HG03521 (cell line): ENCODE results near the gene PTPN14.
"Not testable (repeated sequence)": the region's sequence is repeated elsewhere in the genome, so short reads cannot be mapped to it uniquely, and the experiment has no call there.

ENCODE experiments used
- ATAC-seq: cut with Tn5 transposase; IDR thresholded peaks from one replicate; pipeline ENCODE4 v1.9.1; 2021; ENCODE audit warnings: mild to moderate bottlenecking, moderate library complexity; ENCODE audit not compliant: unreplicated experiment

PTPN14 gene

DNA sequence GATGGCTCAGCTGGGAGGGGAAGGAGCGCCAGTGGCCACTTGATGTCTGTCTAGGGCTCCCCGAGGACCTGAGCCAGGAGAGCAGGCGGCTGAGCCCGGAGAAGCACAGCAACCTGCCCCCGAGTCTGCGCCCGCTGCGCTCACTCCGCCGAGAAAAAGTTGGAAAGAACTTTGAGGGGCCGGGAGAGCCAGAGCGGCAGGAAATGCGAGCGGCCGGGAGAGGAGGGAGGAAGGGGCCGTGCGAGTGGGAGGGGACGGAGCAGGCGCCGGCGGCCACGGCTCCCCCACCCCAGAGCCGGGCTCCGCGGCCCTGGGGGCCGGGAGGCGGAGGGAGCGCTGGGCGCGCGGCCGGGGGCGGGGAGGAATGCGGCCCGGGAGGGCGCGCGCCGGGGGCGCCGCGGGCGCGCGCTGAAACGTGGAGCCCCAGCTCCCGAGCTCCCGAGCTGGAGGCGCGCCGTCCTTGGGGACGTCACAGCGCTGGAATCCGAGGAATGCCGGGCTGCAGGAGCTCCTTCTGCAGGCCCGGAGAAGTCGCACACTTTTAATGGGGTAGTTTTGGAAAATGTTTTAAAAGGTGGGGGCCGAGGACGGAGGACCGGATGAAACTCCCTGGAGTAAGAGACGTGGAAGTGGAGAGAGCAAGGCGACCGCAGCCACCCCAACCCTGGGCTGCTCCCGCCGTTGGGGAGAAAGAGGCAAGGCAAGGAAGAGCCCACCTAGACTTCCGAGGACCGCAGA lies at the start of gene PTPN14:
PTPN14 (minus strand) TSS at position 167 of the 738 bp plus-strand sequence. CDS start 86,799 bp downstream, outside the sequence.
- peak; percentile 43 for ATAC-seq

DNA sequence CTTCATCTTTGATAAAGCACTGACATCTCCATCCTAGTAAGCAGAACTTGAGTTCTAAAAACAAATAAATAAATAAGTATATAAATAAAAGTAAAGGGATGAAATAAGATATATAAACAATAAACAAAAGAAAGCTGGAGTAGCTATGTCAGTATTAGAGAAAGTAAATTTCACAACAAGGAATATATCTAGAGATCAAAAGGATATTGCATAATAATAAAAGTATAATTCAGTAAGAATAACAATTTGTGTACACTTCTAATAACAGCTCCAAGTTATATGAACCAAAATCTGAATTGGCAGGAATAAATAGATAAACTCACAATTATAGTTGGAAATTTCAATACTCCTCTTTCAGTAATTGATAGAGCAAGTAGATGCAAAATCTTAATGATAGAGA lies 41.8 kb upstream of the PTPN14 start:
- no peak for ATAC-seq

DNA sequence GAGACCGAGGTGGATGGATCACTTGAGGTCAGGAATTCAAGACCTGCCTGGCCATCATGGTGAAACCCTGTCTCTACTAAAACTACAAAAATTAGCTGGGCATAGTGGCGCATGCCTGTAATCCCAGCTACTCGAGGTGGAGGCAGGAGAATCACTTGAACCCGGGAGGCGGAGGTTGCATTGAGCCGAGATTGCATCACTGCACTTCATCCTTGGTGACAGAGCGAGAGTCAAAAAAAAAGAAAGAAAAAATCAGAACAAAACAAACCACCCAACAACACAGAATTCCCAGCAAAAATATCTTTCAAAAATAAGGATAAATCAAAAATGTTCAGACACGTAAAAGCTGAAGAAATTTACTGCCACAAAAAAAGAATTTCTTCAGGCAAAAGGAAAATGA lies 40.5 kb upstream of the PTPN14 start:
- not testable (repeated sequence) for ATAC-seq

DNA sequence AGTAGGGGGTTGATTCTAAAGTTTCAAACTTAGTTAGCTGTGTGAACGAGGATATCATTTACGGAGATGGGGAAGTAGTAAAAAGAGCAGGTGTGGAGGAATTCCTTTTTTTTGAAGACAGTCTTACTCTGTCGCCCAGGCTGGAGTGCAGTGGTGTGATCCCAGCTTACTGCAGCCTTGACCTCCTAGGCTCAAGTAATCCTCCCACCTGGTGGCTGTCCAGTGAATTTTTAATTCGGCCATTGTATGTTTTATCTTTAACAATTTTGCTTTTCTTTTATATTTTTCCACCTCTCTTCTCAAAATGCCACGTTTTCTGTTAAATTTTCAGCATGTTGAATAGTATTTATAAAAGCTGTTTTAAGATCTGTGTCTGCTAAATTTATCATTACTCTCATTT lies 39.3 kb upstream of the PTPN14 start:
- ATAC-seq = no peak

DNA sequence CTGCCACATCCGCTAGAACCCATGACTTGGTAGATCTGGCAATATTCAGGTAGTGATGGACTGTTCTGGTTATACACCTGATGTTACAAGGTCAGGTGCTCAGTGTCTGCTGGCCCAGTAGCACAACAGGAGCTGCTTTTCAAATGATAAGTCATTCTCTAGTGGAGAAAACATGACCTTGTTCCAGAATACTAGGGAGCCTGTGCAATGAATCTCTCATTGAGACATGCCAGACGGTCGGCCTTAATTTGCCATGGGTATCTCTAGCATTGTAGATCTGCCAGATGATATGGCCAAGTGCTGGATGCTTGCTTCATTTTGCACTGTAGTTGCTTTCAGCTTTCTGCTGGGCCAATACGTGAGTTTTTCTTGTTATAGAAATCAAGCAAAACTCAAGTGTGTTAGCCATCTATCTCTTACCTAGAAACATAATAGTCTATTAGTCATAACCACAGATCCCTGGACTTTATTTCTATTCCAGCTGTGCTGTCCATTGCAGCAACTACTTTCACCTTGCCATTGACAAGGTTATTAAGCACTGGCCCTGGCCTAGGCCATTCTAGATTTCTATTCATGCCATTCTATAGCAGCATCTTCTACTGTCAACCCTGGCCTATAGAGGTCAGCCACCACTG lies 37.7 kb upstream of the PTPN14 start:
- no peak for ATAC-seq

DNA sequence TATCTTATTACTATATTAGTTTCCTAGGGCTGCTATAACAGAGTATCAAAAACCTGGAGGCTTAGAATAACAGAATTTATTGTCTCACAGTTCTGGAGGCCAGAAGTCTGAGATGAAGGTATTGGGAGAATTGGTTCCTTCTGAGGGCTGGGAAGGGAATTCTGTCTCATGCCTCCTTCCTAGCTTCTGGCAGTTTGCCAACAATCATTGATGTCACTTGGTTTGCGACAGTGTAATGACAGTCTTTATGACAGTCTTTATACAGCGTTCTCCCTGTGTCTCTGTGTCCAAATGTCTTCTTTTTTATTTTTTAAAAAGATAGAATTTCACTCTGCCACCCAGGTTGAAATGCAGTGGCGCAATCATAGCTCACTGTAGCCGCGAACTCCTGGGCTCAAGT lies 35.8 kb upstream of the PTPN14 start:
- no peak for ATAC-seq

DNA sequence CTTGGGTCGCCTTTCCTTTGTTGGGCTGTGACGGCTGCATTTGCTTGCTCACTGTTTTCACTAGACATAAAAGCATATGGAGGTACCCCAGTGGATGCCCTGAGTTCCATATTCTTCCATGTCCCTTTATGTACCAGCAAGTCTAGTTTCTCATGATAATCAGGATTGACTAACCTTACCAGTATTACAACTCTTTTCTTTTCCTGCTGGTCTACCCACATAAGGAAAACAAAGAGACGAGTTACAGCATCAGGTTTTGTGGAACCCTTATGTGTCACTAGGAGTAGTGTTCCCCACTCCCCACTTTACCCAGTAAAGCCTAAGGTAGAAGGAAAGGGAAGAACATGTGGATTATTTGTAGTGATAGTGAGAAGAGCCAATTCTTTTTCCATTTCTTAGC lies 35.2 kb upstream of the PTPN14 start:
- ATAC-seq = no peak

DNA sequence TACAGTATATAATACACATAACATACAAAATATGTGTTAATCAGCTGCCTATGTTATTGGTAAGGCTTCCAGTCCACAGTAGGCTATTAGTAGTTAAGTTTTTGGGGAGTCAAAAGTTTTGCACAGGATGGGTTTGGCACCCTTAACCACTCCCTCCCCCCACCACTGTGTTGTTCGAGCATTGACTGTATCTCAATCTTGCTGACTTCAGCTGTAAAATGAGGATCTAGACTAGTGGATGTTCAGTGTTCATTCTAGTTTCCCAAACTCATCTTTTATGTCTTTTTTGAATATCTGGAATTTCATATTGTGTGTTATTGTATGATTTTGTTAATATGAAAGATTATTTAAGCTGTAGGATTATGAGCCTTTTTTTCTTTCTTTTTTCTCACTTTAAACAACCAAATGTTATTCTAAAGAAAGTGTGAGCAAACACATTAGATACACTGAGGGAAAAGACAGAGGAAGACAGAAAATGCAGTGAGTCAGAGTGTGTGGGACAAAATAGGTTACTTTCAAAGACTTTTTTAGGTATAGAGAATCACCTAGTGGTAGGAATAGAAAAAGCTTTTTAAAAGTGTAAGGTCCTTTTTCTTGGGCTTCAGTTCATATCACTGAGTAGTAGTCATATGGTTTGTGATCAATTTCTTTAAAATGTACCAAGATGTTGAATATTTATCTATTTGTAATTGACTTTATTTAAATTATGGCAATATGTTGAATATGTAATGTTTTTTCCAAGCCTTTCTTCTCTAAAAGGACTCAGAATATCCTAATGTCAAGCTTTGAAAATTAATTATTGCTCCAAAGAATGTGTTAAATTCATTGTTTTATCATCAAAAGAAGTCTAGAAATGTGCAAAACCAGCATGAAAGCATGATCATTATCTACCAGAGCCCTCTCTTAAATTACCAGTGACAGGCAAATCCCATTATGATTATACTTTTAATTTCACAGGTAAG lies 33.7 kb upstream of the PTPN14 start:
- ATAC-seq = peak; percentile 81

DNA sequence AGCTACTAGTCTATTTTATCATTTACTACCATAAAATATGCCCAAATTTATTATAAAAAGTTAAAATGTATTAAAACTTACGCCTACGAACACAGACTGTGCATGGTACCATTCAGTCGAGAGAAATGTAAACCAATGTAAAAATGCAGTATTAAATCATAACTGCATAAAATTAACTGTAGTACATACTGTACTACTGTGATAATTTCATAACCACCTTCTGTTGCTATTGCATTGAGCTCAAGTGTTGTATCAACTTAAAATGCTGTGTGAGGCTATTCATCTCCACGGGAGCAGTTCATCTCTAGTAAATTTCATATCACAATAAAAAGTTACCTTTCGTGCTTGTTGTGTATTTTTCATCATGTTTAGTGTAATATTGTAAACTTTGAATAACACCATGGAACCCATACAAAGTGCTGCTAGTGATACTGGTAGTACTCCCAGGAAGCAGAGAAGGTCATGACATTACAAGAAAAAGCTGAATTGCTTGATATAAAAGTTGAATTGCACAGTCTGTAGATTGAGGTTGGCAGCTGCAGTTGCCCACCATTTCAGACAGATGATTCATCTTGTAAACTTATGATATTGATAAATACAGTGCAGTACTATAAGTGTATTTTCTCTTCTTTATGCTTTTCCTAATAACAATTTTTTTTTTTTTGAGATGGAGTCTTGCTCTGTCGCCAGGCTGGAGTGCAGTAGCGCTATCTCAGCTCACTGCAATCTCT lies 32.6 kb upstream of the PTPN14 start:
- no peak for ATAC-seq

DNA sequence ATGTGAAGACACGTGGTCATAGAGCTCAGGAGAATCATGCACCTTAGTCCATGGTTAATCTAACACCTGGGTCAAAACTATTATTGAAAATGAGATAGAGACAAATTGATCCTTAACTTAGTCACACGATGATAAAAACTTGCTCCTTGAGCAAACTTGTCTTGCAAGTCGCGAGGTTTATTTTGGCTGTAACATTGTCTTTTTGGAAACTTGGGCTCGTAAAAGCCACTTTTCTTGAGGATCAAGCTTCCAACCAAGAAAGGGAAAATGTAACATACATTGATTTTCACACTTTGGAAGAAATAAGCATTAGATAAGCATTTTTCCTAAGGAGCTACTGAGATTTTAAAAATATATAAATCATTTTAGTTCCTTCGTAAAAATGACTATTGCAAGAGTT lies 31.7 kb upstream of the PTPN14 start:
- no peak for ATAC-seq

DNA sequence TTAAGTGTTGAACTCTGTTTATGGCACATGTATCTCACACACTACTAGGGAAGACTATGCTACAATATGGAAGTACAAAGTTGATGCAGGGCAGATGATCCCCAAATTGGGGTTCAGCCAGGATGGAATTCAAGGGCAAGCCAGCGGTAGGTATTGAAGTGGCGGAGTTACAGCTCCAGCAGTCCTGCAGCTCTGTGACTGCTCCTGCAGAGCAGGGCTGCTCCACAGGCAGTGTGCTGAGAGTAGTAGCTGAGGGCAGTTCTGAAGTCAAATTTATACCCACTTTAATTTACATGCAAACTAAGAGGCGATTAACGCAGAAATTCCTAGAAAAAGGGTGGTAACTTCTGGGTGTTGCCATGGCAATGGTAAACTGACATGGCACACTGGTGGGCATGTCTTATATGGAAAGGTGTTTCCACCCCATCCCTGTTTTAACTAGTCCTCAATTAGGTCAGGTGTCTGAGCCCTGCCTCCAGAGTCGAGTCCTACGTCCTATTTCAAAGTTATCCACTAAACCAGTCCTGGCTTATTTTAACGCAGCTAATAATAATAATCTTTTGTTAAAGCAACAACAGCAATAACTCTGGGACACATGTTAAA lies 31.0 kb upstream of the PTPN14 start:
- no peak for ATAC-seq

DNA sequence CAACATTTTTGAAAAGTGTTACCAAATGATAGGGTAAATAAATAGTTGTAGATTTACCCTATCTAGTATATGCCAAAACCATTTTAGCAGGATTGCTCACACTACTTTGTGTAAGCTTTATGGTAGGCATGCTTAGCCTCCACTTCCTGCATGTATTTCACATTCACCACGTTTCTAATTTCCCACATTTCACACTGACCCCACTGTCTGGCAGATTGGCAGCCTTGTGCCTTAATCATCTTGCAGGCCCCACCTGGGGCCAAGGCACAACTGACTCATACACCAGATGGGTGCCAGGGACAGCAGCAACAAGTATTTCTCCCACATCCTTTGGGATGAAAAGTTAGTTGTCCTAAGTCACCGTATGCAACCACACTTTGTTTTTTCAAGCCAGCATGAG lies 30.4 kb upstream of the PTPN14 start:
- ATAC-seq = no peak

DNA sequence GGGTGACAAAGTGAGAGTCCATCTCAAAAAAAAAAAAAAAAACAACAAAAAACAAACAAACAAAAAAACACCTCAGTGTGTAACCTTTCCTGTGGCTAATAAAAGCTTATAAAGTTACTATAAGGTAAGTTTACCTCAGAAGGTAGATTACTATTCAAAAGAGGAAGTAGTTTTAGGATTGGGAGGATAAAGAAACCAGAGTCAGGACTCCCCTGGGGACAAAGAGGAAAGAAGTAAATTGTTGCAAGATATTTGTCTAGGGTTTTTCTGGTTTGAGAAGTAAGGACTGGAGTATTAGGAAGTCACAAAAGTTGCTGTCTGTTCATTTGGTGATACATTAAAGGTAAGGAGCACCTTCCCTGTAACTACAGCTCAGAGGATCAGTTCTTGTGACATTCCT lies 27.8 kb upstream of the PTPN14 start:
- no peak for ATAC-seq

DNA sequence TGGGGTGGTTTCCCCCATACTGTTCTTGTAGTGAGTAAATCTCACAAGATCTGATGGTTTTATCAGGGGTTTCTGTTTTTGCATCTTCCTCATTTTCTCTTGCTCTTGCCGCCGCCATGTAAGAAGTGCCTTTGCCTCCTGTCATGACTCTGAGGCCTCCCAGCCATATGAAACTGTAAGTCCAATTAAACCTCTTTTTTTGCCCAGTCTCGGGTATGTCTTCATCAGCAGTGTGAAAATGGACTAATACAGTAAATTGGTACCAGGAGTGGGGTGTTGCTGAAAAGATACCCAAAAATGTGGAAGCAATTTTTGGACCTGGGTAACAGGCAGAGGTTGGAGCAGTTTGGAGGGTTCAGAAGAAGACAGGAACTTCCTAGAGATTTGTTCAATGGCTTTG lies 24.7 kb upstream of the PTPN14 start:
- not testable (repeated sequence) for ATAC-seq

DNA sequence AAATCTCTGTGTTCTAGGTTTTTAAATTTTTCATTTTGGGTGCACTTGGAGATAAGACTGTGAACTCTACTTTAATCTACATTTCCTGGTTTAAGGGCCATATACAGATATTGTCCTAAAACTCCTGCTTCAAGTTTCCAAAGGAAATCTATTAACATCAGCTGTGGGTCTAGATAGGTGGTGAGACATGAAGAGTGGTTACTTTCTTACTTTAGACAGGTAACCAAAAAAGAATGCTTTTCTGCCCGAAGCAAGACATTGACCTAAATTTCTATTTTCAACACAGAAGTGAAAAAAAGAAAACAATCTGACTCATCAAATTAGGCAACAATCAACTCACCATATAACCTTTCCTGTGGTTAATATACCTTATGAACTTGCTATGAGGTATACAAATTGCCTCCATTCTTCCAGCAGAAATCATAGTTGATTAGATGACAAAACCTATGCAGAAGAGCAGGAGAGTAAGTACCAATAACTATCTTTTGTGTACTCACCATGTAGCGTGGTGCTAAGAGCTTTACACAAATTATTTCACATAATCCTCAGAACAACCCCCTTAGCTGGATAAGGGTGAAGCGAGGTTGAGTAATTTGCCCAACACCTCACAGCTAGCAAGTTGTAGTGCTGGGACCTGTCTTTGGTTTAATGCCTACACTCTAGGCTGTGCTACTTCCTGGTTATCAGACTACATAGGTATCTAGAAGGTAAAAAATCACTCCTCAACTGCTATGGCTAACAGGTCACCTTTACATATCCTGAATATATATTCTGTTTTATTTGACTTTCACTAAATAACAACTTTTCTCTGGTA lies 23.4 kb upstream of the PTPN14 start:
- ATAC-seq = no peak

DNA sequence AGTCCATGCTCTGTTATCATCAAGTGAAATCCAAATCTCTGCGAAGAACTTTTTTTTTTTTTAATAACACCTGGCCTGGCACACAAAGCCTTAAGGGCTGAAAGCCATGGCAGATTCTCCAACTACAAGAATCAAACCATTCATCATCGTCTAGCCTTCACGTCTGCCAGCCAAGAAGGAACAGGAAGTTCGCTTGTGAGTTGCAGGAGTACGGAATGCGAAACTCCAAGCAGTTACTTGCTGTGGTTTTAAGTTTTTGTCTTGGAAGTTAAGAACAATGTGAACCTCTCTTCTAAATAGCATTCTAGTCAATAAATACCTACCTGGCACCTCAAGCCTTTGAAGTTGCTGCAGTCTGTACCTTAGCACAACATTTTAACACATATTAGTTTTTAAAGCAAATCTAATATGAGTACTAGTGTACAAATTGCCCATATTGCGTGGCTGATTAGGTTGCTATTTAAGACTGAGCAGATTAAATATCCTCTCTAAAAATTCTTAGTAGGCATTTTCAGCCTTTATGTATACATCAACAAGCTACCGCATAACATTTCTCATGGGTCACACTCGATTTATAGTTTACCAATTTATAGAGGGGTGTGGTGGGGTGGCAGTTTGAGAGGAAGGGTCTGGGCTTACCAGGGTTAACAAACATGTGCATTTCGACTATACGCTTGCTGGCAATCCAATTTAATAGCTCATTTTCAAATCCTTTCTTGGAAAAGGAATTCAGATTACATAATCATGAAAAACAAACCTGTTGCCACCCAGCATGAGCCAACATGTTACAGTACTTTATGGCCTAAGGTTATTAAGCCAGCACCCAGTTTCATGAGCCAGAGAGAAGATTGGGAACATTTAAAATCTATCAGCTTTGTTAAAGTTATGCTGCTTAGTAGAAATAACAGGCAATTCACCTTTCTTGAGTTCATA lies 22.2 kb upstream of the PTPN14 start:
- ATAC-seq = no peak

DNA sequence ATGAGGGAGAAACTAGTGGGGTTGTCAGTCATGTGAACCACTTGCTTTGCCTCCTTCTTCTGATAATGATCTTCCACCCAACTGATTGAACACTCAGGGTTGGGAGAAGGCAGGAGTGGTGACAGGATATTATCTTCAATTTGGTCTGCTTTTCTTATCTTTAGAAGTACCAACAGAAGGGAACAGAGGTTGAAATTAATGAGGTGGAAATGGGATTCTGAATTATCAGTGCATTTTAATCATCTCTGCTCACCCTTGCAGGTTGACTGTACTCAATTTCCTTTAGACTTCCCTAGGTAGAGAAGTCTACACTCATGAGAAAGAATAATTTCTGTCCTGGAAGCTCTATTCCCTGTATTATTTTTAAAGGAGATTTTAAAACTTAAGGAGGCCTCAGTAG lies 19.9 kb upstream of the PTPN14 start:
- no peak for ATAC-seq

DNA sequence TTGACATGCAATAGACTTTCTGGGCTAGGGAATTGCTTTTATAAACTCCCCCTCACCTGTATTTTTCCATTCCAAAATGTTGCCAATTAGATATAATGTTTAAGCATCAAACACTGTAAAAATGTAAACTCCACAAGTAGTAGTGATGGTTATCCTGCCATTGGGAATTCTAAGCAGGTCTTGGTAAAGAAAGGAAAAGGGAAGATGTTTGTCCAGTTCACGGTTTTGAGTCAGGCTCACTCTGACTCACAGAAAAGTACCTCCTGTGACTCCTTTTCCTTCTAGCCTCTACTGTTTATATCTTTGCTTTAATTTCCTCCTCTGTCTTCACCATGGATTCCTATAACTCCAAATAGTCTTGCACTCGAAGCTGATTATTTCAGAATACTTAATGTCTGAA lies 19.0 kb upstream of the PTPN14 start:
- no peak for ATAC-seq
